Right lobe of liver (tissue), 4 donors: ENCODE results near the gene MCCC1.

Experiments
- CTCF ChIP-seq, 4 donors: fragments of 200-600 bp in 3 of 4; fragments of 450-650 bp in 1 of 4; IDR thresholded peaks; one replicate each; pipeline versions ENCODE4 v1.5.1 to v1.8.0; 2016 to 2022; ENCODE audit warnings: antibody characterized with exemption in 4 of 4, mild to moderate bottlenecking in 2 of 4
- POLR2A ChIP-seq: fragments of 450-650 bp; IDR thresholded peaks from one replicate; pipeline ENCODE4 v1.6.1; 2017; ENCODE audit warnings: antibody characterized with exemption, mild to moderate bottlenecking
- donor health status: DM: no; HTN: no; CAD: no.
- donor health status: DM: no; HTN: no; CAD: no.
- donor health status: DM: no; HTN: yes; CAD: no.

- TF ChIP-seq CTCF (IDR thresholded peaks at IDR 0.05) (no peak), POLR2A (no peak)
These were observed 16.9 kb downstream of the MCCC1 start for GRCh38 chr3:183082355-183082915.
